ENCODE results near the gene KRT33B. TPM values are rescaled to one million over a fixed set of nuclear protein-coding genes. Genes with fewer than 3 reads are reported as not detected.

The KRT33B gene
- total and polyA plus RNA-seq, 4 donors = not detected

- DNase-seq = no peak
- TF ChIP-seq CTCF (IDR thresholded peaks at IDR 0.05; ENCODE audit: control extremely low read depth, extremely low read depth) = no peak
These were observed 20.9 kb upstream of the KRT33B start for GRCh38 chr17:41390411-41390938.

GRCh38 chr17:41387670-41388069 is 18.1 kb upstream of the KRT33B start:
- no peak for DNase-seq
- H3K4me1 ChIP-seq (ENCODE audit: control insufficient read depth in 5 of 5, insufficient read depth in 5 of 5, low read length in 5 of 5) = no peaks in the 10 kb centered on the region

More at GRCh38 chr17:41390411-41390938, 20.9 kb upstream of the KRT33B start:
- H3K4me3 ChIP-seq = no peak overlapping the region
- H3K9me3 ChIP-seq (ENCODE audit: control insufficient read depth in 4 of 4, insufficient read depth in 3 of 4, low read length in 3 of 4) = peaks cover 0 to 8% (median 3%) of the 10 kb centered on the region in 4 donors
- no peak overlapping the region for H3K27ac ChIP-seq (ENCODE audit: low read depth in 1 of 2, low read length in 1 of 2)
- WGBS, 2 donors = 67 to 76% methylated on average over 7 of the region's 7 CpGs
- no peak overlapping the region for H3K9ac ChIP-seq (ENCODE audit: insufficient read depth in 1 of 2, low read length in 2 of 2)
- H3K4me1 ChIP-seq (ENCODE audit: control insufficient read depth in 5 of 5, insufficient read depth in 5 of 5, low read length in 5 of 5) = peaks cover 0 to 4% (median 0%) of the 10 kb centered on the region in 5 donors
- H3K36me3 ChIP-seq (ENCODE audit: control insufficient read depth in 4 of 4, insufficient read depth in 4 of 4, low read length in 4 of 4) = no peaks in the 10 kb centered on the region
- ATAC-seq (ENCODE audit: insufficient read depth, low FRiP score) = no peak
- H3K27me3 ChIP-seq (ENCODE audit: control insufficient read depth in 3 of 3, insufficient read depth in 3 of 3, low read length in 2 of 3) = peaks cover 0 to 4% (median 0%) of the 10 kb centered on the region in 3 donors

GRCh38 chr17:41386227-41386626 is 16.6 kb upstream of the KRT33B start:
- TF ChIP-seq CTCF (IDR thresholded peaks at IDR 0.05; ENCODE audit: control extremely low read depth, extremely low read depth) = no peak
- WGBS, 2 donors = 92 to 100% methylated on average over 1 of the region's 1 CpG
- no peak overlapping the region for H3K4me3 ChIP-seq
- ATAC-seq (ENCODE audit: insufficient read depth, low FRiP score) = no peak
- H3K36me3 ChIP-seq (ENCODE audit: control insufficient read depth in 4 of 4, insufficient read depth in 4 of 4, low read length in 4 of 4) = no peaks in the 10 kb centered on the region
- H3K27me3 ChIP-seq (ENCODE audit: control insufficient read depth in 3 of 3, insufficient read depth in 3 of 3, low read length in 2 of 3) = no peaks in the 10 kb centered on the region
- peaks cover 0 to 8% (median 3%) of the 10 kb centered on the region in 4 donors for H3K9me3 ChIP-seq (ENCODE audit: control insufficient read depth in 4 of 4, insufficient read depth in 3 of 4, low read length in 3 of 4)
- DNase-seq = no peak
- H3K9ac ChIP-seq (ENCODE audit: insufficient read depth in 1 of 2, low read length in 2 of 2) = no peak overlapping the region
- H3K4me1 ChIP-seq (ENCODE audit: control insufficient read depth in 5 of 5, insufficient read depth in 5 of 5, low read length in 5 of 5) = no peaks in the 10 kb centered on the region
- H3K27ac ChIP-seq (ENCODE audit: low read depth in 1 of 2, low read length in 1 of 2) = no peak overlapping the region

More at GRCh38 chr17:41387670-41388069, 18.1 kb upstream of the KRT33B start:
- H3K27ac ChIP-seq (ENCODE audit: low read depth in 1 of 2, low read length in 1 of 2) = no peak overlapping the region
- no peak for TF ChIP-seq CTCF (IDR thresholded peaks at IDR 0.05; ENCODE audit: control extremely low read depth, extremely low read depth)
- peaks cover 0 to 8% (median 3%) of the 10 kb centered on the region in 4 donors for H3K9me3 ChIP-seq (ENCODE audit: control insufficient read depth in 4 of 4, insufficient read depth in 3 of 4, low read length in 3 of 4)
- H3K9ac ChIP-seq (ENCODE audit: insufficient read depth in 1 of 2, low read length in 2 of 2) = no peak overlapping the region
- H3K4me3 ChIP-seq = no peak overlapping the region
- no peaks in the 10 kb centered on the region for H3K36me3 ChIP-seq (ENCODE audit: control insufficient read depth in 4 of 4, insufficient read depth in 4 of 4, low read length in 4 of 4)
- 72 to 82% methylated on average over 4 of the region's 4 CpGs for WGBS, 2 donors
- no peak for ATAC-seq (ENCODE audit: insufficient read depth, low FRiP score)
- peaks cover 0 to 4% (median 0%) of the 10 kb centered on the region in 3 donors for H3K27me3 ChIP-seq (ENCODE audit: control insufficient read depth in 3 of 3, insufficient read depth in 3 of 3, low read length in 2 of 3)

- H3K27ac ChIP-seq (ENCODE audit: low read depth in 1 of 2, low read length in 1 of 2) = no peak overlapping the region
- WGBS, 2 donors = 93 to 100% methylated on average over 1 of the region's 1 CpG
- TF ChIP-seq CTCF (IDR thresholded peaks at IDR 0.05; ENCODE audit: control extremely low read depth, extremely low read depth) = no peak
These were observed 14.1 kb upstream of the KRT33B start for GRCh38 chr17:41383690-41384089.

More at GRCh38 chr17:41383690-41384089, 14.1 kb upstream of the KRT33B start:
- no peaks in the 10 kb centered on the region for H3K4me1 ChIP-seq (ENCODE audit: control insufficient read depth in 5 of 5, insufficient read depth in 5 of 5, low read length in 5 of 5)
- no peaks in the 10 kb centered on the region for H3K36me3 ChIP-seq (ENCODE audit: control insufficient read depth in 4 of 4, insufficient read depth in 4 of 4, low read length in 4 of 4)
- no peak for ATAC-seq (ENCODE audit: insufficient read depth, low FRiP score)
- no peak overlapping the region for H3K9ac ChIP-seq (ENCODE audit: insufficient read depth in 1 of 2, low read length in 2 of 2)
- no peak overlapping the region for H3K4me3 ChIP-seq
- H3K9me3 ChIP-seq (ENCODE audit: control insufficient read depth in 4 of 4, insufficient read depth in 3 of 4, low read length in 3 of 4) = peaks cover 0 to 8% (median 3%) of the 10 kb centered on the region in 4 donors
- no peaks in the 10 kb centered on the region for H3K27me3 ChIP-seq (ENCODE audit: control insufficient read depth in 3 of 3, insufficient read depth in 3 of 3, low read length in 2 of 3)
- no peak for DNase-seq

Measured in lung (tissue), 12 donors.